Endodermal cell (in vitro differentiated cells): Measurements from ENCODE around the gene EXOG. TPM values are rescaled to one million over a fixed set of nuclear protein-coding genes. Genes with fewer than 3 reads are reported as not detected.

Source experiments
- DNase-seq: peaks from one replicate; pipeline ENCODE4 v3.0.0-alpha.2; 2017
- H3K27ac ChIP-seq: 2 replicates; pipeline ENCODE4 v1.5.1; 2013; ENCODE audit warnings: mild to moderate bottlenecking, low read depth, low read length, moderate library complexity
- H3K27me3 ChIP-seq: 2 replicates; pipeline ENCODE4 v1.6.1; 2013; ENCODE audit warnings: mild to moderate bottlenecking, low read length, moderate library complexity; ENCODE audit not compliant: insufficient read depth, control insufficient read depth, poor library complexity, severe bottlenecking
- H3K36me3 ChIP-seq: 2 replicates; pipeline ENCODE4 v1.7.0; 2013; ENCODE audit warnings: mild to moderate bottlenecking, low read length, moderate library complexity; ENCODE audit not compliant: control insufficient read depth, insufficient read depth
- H3K4me1 ChIP-seq: one replicate; pipeline ENCODE4 v1.7.0; 2013; ENCODE audit warnings: low read length; ENCODE audit not compliant: control insufficient read depth, insufficient read depth
- H3K4me3 ChIP-seq: 2 replicates; pipeline ENCODE4 v1.5.1; 2013; ENCODE audit warnings: mild to moderate bottlenecking, low read length, moderate library complexity
- H3K9ac ChIP-seq: 2 replicates; pipeline ENCODE4 v1.6.1; 2013; ENCODE audit warnings: mild to moderate bottlenecking, low read length, moderate library complexity; ENCODE audit not compliant: poor library complexity, severe bottlenecking; ENCODE audit errors: extremely low read depth
- H3K9me3 ChIP-seq: 2 replicates; pipeline ENCODE4 v1.6.1; 2013; ENCODE audit warnings: mild to moderate bottlenecking, low read length, moderate library complexity; ENCODE audit not compliant: control insufficient read depth
- H3K27ac Mint-ChIP-seq: 2 replicates; pipeline ENCODE4 v1.8.0; 2020; ENCODE audit warnings: mixed read lengths
- H3K27me3 Mint-ChIP-seq: 2 replicates; pipeline ENCODE4 v1.8.0; 2021; ENCODE audit warnings: mild to moderate bottlenecking, mixed read lengths; ENCODE audit not compliant: insufficient read depth
- H3K36me3 Mint-ChIP-seq: 2 replicates; pipeline ENCODE4 v1.8.0; 2020; ENCODE audit warnings: low read depth, mixed read lengths
- H3K4me1 Mint-ChIP-seq: 2 replicates; pipeline ENCODE4 v1.8.0; 2020; ENCODE audit warnings: mixed read lengths
- H3K4me3 Mint-ChIP-seq: 2 replicates; pipeline ENCODE4 v1.8.0; 2020; ENCODE audit warnings: mild to moderate bottlenecking, moderate library complexity, mixed read lengths
- H3K9me3 Mint-ChIP-seq: 2 replicates; pipeline ENCODE4 v1.8.0; 2020; ENCODE audit warnings: mild to moderate bottlenecking, mixed read lengths
- WGBS, 2 experiments: methylation state at CpG; one replicate each; pipeline versions ENCODE4 v1.1.5 to v1.1.7; 2013; ENCODE audit warnings: missing lambda C conversion rate in 2 of 2, mixed read lengths in 1 of 2; ENCODE audit not compliant: insufficient coverage in 1 of 2, insufficient read length in 1 of 2; 5-methylcytosine and 5-hydroxymethylcytosine counted together
- total RNA-seq, 2 donors: library from RNA; stranded (reverse); fragmentation: NEBNext Ultra II Directional in 1 of 2; extraction: Animal tissue kit (Norgen Biotek cat#: 25700) in 1 of 2; gene quantifications; 2 replicates in 1 of 2; 3 replicates in 1 of 2; pipeline ENCODE4 v1.2.1, GENCODE V29; 2021
- TF ChIP-seq, protein P1 (sequence below): fragments of 200-600 bp; sonication (generic); conservative IDR thresholded peaks from 2 replicates; pipeline ENCODE4 v1.5.0; 2021; ENCODE audit warnings: antibody characterized with exemption, mild to moderate bottlenecking

EXOG gene
- total RNA-seq, 2 donors from 2014 or later = 11.9 to 13.8 TPM

DNA sequence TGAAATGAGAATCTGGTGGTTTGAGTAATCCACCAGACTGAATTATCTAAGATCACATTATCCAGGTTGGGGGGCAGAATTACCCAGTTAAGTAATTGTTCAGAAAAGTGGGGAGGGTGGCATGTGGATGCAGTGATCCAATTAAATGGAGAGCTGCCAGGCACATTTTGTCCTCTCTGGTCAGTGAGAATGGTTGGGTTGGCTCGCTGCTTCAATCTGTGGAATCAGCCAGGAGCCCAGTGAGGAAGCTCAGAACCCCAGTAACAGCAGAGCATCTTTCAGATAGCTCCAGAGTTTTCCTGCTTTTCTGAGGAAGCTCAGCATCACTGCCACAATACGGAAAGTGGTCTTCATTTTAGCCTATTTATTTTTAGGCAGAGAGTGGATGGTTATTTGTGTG, 6.4 kb upstream of the EXOG start:
- Histone ChIP-seq H3K9ac (no peak overlapping the region), H3K36me3 (peaks cover 28% of the 10 kb centered on the region), H3K27ac (no peak overlapping the region), H3K27me3 (no peaks in the 10 kb centered on the region), H3K9me3 (no peaks in the 10 kb centered on the region), H3K4me1 (no peaks in the 10 kb centered on the region), H3K4me3 (no peak overlapping the region)
- peaks cover 39% of the 10 kb centered on the region for H3K36me3 Mint-ChIP-seq
- 95 to 100% methylated on average over 2 of the region's 2 CpGs for WGBS, 2 experiments
- H3K4me3 Mint-ChIP-seq = no peak overlapping the region
- H3K27me3 Mint-ChIP-seq = no peaks in the 10 kb centered on the region
- DNase-seq = no peak
- H3K27ac Mint-ChIP-seq = no peak overlapping the region
- H3K4me1 Mint-ChIP-seq = no peaks in the 10 kb centered on the region
- TF ChIP-seq, protein P1, sequence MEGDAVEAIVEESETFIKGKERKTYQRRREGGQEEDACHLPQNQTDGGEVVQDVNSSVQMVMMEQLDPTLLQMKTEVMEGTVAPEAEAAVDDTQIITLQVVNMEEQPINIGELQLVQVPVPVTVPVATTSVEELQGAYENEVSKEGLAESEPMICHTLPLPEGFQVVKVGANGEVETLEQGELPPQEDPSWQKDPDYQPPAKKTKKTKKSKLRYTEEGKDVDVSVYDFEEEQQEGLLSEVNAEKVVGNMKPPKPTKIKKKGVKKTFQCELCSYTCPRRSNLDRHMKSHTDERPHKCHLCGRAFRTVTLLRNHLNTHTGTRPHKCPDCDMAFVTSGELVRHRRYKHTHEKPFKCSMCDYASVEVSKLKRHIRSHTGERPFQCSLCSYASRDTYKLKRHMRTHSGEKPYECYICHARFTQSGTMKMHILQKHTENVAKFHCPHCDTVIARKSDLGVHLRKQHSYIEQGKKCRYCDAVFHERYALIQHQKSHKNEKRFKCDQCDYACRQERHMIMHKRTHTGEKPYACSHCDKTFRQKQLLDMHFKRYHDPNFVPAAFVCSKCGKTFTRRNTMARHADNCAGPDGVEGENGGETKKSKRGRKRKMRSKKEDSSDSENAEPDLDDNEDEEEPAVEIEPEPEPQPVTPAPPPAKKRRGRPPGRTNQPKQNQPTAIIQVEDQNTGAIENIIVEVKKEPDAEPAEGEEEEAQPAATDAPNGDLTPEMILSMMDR = no peak
- H3K9me3 Mint-ChIP-seq = no peaks in the 10 kb centered on the region

DNA sequence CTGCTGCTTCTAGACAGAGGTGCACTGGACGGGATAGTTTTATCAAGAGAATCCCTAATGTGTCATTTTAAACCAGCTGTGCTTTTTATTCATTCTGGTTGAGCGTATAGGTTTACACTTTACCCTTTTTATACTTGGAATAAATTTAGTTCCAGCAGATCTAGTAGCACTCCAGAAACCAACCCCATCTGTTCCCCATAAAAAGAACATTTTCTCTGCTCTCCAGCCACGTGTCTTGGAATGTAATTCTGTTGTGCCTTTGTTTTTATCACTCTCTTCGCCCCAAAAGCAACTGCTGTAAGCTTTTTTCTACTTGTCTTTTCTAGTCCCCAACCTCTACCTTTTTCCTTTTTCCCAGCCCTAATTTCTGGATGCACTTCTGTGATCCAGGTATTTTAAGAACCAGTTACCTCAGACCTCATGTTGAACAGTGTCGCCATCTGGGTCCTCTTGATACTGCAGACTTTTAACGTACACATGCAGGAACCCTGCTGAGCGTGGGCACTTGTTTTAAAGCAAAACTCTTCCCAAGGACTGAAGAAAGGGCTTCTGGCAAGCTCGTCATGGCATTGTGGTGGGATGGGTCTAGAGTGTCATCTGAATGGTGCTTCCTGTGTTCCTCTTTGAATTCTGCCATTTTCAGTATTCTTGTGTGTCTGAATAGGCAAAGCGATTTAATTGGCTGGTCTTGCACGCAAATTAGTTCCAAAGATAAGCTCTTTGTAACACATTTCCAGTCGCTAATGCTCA, 5.7 kb upstream of the EXOG start:
- Mint-ChIP-seq H3K36me3 (peaks cover 32% of the 10 kb centered on the region), H3K9me3 (no peaks in the 10 kb centered on the region), H3K4me3 (no peak overlapping the region), H3K4me1 (no peaks in the 10 kb centered on the region), H3K27ac (no peak overlapping the region), H3K27me3 (no peaks in the 10 kb centered on the region)
- Histone ChIP-seq H3K36me3 (peaks cover 21% of the 10 kb centered on the region), H3K9me3 (no peaks in the 10 kb centered on the region), H3K9ac (no peak overlapping the region), H3K27me3 (no peaks in the 10 kb centered on the region), H3K4me3 (no peak overlapping the region), H3K4me1 (no peaks in the 10 kb centered on the region), H3K27ac (no peak overlapping the region)
- 88 to 90% methylated on average over 11 of the region's 11 CpGs for WGBS, 2 experiments
- TF ChIP-seq, protein P1 = no peak
- no peak for DNase-seq

DNA sequence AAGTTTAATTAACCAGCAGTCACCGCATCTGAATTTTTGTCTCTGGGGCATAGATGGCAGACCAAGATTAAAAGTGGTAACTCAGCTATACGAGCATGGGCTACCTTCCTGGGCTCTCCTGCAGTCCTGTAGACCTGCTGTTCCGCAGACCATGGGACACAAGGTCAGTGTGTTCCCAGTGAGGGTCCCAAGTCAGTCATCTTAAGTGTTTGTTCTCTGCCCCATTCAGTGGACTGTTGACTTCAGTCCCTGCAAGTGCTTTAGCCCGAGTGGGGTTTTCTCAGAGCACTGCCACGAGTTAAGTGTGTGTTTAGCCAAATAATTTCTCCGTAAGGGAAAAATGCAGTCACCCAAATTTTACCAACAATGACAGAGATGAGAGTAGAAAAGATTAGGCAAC, 4.9 kb upstream of the EXOG start:
- no peak overlapping the region for H3K27ac ChIP-seq
- H3K9me3 Mint-ChIP-seq = no peaks in the 10 kb centered on the region

More for the DNA sequence above, 4.9 kb upstream of the EXOG start:
- Mint-ChIP-seq H3K36me3 (peaks cover 28% of the 10 kb centered on the region), H3K4me1 (no peaks in the 10 kb centered on the region), H3K4me3 (no peak overlapping the region), H3K27me3 (no peaks in the 10 kb centered on the region), H3K27ac (no peak overlapping the region)
- DNase-seq = no peak
- H3K4me1 ChIP-seq = no peaks in the 10 kb centered on the region
- H3K27me3 ChIP-seq = no peaks in the 10 kb centered on the region
- no peaks in the 10 kb centered on the region for H3K9me3 ChIP-seq
- no peak overlapping the region for H3K9ac ChIP-seq
- 93 to 97% methylated on average over 4 to 6 of the region's 6 CpGs for WGBS, 2 experiments
- no peak overlapping the region for H3K4me3 ChIP-seq
- peaks cover 18% of the 10 kb centered on the region for H3K36me3 ChIP-seq
- TF ChIP-seq, protein P1 = no peak
